Natural killer cell (primary cell): ENCODE measurements around the gene CST3. TPM values are rescaled to one million over a fixed set of nuclear protein-coding genes. Genes with fewer than 3 reads are reported as not detected.

Source experiments
- ATAC-seq, 3 donors: fragments of 150-1000 bp in 2 of 3; fragments of 200-7000 bp in 1 of 3; cut with Tn5 transposase; 1 replicate in 1 of 3; 2 replicates in 2 of 3; pipeline ENCODE4 v1.10.0; 2021; ENCODE audit warnings: mild to moderate bottlenecking in 2 of 3, moderate library complexity in 2 of 3
- DNase-seq, 2 donors: peaks; one replicate each; pipeline versions ENCODE4 v3.0.0 to v3.0.0-alpha.2; 2013 to 2021; ENCODE audit warnings: mixed read lengths in 1 of 2
- H3K27ac ChIP-seq: one replicate; pipeline ENCODE4 v1.5.1; 2013; ENCODE audit warnings: mild to moderate bottlenecking, low read length
- H3K27me3 ChIP-seq: one replicate; pipeline ENCODE4 v1.6.1; 2013; ENCODE audit warnings: low read length; ENCODE audit not compliant: control insufficient read depth, insufficient read depth
- H3K36me3 ChIP-seq: one replicate; pipeline ENCODE4 v1.6.1; 2013; ENCODE audit warnings: low read length; ENCODE audit not compliant: control insufficient read depth, insufficient read depth
- H3K4me1 ChIP-seq: one replicate; pipeline ENCODE4 v1.6.1; 2013; ENCODE audit warnings: low read length; ENCODE audit not compliant: control insufficient read depth, insufficient read depth
- H3K4me3 ChIP-seq: one replicate; pipeline ENCODE4 v1.5.1; 2013; ENCODE audit warnings: low read length
- H3K9me3 ChIP-seq: one replicate; pipeline ENCODE4 v1.6.1; 2013; ENCODE audit warnings: low read length; ENCODE audit not compliant: control insufficient read depth, insufficient read depth
- H3K27ac Mint-ChIP-seq, 2 donors: one replicate each; pipeline ENCODE4 v1.8.0; 2022; ENCODE audit warnings: mild to moderate bottlenecking in 2 of 2, mixed read lengths in 2 of 2, moderate library complexity in 1 of 2
- H3K27me3 Mint-ChIP-seq, 2 donors: one replicate each; pipeline ENCODE4 v1.8.0; 2022; ENCODE audit warnings: low read depth in 2 of 2, mixed read lengths in 2 of 2
- H3K36me3 Mint-ChIP-seq: one replicate; pipeline ENCODE4 v1.8.0; 2022; ENCODE audit warnings: mixed read lengths
- H3K4me1 Mint-ChIP-seq, 2 donors: one replicate each; pipeline ENCODE4 v1.8.0; 2022; ENCODE audit warnings: mixed read lengths in 2 of 2
- H3K4me3 Mint-ChIP-seq: one replicate; pipeline ENCODE4 v1.8.0; 2022; ENCODE audit warnings: mild to moderate bottlenecking, moderate library complexity, mixed read lengths
- H3K9me3 Mint-ChIP-seq, 2 donors: one replicate each; pipeline ENCODE4 v1.8.0; 2022; ENCODE audit warnings: mixed read lengths in 2 of 2
- WGBS: methylation state at CpG from one replicate; pipeline ENCODE4 v1.1.7; 2013; ENCODE audit warnings: missing lambda C conversion rate; ENCODE audit not compliant: insufficient coverage; 5-methylcytosine and 5-hydroxymethylcytosine counted together
- intact Hi-C: fragments of 100-400 bp; cut with micrococcal nuclease; formaldehyde crosslinking; loops from one replicate; pipeline ENCODE4 v1.14.2; 2022
- total RNA-seq, 4 donors: library from RNA; stranded (reverse); fragments of 120-200 nt in 1 of 4; gene quantifications; one replicate each; pipeline versions ENCODE4 v1.2.3 to v1.2.4, GENCODE V29; 2013 to 2022
- TF ChIP-seq, protein P1 (sequence below): fragments of 200-600 bp; IDR thresholded peaks from one replicate; pipeline ENCODE4 v1.8.0; 2022; ENCODE audit warnings: antibody characterized with exemption

The CST3 gene
- total RNA-seq, 3 donors from 2014 or later (not counting 1 experiment from before 2014, with no cell fraction given): 30.0 to 118 (median 83.8) TPM

DNA sequence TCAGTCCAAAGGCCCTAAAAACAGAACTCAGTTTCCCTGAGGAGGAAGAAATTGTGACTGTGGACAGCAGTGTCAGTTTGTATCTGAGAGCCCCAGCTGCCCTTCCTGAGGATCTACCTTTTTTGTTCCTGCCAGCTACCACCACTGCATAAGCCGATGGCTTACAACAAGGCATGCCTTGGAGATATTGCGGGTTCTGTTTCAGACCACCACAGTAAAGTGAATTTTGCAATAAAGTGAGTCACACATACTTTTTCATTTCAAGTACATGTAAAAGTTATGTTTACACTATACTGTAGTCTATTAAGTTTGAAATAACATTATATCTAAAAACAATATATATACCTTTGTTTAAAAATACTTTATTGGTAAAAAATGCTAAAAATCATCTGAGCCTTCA, 9.6 kb upstream of the CST3 start:
- H3K9me3 Mint-ChIP-seq: no peaks in the 10 kb centered on the region
- no peaks in the 10 kb centered on the region for H3K27me3 ChIP-seq
- no peaks in the 10 kb centered on the region for H3K9me3 ChIP-seq
- H3K4me1 Mint-ChIP-seq: no peaks in the 10 kb centered on the region
- H3K36me3 Mint-ChIP-seq: no peaks in the 10 kb centered on the region
- ATAC-seq: no peak
- H3K27ac Mint-ChIP-seq: no peak overlapping the region
- no peaks in the 10 kb centered on the region for H3K36me3 ChIP-seq
- H3K27me3 Mint-ChIP-seq: peaks cover 0 to 5% of the 10 kb centered on the region in 2 donors
- intact Hi-C loops: no loop called here
- no peak for DNase-seq
- no peak overlapping the region for H3K27ac ChIP-seq
- 100% methylated on average over 1 of the region's 2 CpGs for whole genome bisulfite sequencing
- no peak overlapping the region for H3K4me3 ChIP-seq
- no peak overlapping the region for H3K4me3 Mint-ChIP-seq
- TF ChIP-seq, protein P1, sequence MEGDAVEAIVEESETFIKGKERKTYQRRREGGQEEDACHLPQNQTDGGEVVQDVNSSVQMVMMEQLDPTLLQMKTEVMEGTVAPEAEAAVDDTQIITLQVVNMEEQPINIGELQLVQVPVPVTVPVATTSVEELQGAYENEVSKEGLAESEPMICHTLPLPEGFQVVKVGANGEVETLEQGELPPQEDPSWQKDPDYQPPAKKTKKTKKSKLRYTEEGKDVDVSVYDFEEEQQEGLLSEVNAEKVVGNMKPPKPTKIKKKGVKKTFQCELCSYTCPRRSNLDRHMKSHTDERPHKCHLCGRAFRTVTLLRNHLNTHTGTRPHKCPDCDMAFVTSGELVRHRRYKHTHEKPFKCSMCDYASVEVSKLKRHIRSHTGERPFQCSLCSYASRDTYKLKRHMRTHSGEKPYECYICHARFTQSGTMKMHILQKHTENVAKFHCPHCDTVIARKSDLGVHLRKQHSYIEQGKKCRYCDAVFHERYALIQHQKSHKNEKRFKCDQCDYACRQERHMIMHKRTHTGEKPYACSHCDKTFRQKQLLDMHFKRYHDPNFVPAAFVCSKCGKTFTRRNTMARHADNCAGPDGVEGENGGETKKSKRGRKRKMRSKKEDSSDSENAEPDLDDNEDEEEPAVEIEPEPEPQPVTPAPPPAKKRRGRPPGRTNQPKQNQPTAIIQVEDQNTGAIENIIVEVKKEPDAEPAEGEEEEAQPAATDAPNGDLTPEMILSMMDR: no peak
- H3K4me1 ChIP-seq: no peaks in the 10 kb centered on the region

DNA sequence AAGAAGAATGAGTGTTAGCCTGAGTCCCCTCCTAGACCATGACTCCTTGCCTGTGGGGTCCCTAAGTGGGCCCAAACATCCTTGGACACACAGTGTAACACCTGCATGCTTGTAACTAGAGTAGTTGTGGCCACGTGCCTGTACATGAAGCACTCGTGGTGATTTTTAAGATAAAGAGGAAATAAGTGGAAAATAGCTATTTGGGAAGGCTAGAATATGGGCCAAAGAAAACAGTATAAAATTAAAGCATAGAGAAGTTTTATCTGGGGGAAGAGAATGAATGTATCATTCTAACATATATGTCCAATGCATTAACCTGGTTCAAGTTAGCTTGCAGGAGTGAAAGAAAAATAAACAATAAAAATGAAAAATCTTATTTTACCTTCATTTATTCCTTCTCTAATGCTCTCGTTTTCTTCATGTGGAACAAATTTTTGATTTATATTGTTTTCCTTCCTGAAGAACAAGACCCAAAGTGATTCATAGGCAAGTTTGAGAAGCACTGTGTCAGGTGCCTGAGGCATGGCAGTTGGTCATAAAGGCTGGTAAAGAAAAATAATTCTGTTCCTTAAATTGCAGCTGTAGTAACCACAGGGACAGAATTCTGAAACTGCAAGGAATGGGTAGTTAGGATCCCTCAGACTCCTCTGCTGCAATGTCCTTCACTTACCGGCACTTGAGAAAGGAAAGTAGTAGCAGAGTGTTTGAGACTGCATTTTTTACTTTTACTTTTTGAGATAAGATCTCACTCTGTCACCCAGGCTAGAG, 8.5 kb upstream of the CST3 start:
- H3K36me3 ChIP-seq: no peaks in the 10 kb centered on the region
- no peak overlapping the region for H3K27ac ChIP-seq
- intact Hi-C loops: no loop called here
- no peaks in the 10 kb centered on the region for H3K27me3 ChIP-seq
- H3K4me1 ChIP-seq: peaks cover 4% of the 10 kb centered on the region
- Mint-ChIP-seq H3K36me3 (no peaks in the 10 kb centered on the region), H3K4me1 (no peaks in the 10 kb centered on the region), H3K9me3 (no peaks in the 10 kb centered on the region), H3K4me3 (no peak overlapping the region), H3K27me3 (peaks cover 0 to 5% of the 10 kb centered on the region in 2 donors), H3K27ac (no peak overlapping the region)
- DNase-seq (no peak), ATAC-seq (no peak)
- H3K9me3 ChIP-seq: no peaks in the 10 kb centered on the region
- TF ChIP-seq, protein P1: no peak
- H3K4me3 ChIP-seq: no peak overlapping the region
- WGBS: 33% methylated on average over 4 of the region's 4 CpGs

DNA sequence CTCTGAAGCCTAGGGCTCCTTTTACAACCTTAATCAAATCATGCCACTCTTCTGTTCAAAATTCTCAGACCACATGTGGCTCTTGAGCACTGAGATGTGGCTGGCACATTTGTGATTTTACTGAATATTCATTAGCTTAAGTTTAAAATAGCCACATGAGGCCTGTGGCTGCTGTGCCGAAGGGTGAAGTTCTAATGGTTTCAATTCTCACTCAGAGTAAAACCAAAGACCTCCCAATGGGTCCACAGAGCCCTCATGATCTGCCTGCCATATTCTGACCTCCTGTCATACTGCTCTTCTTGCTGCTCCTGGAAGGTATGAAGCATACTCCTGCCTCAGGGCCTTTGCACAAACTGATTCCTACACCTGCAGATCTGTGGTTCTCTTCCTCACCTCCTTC, 7.8 kb upstream of the CST3 start:
- no peaks in the 10 kb centered on the region for H3K9me3 ChIP-seq
- Mint-ChIP-seq H3K9me3 (no peaks in the 10 kb centered on the region), H3K27me3 (peaks cover 0 to 5% of the 10 kb centered on the region in 2 donors), H3K4me3 (no peak overlapping the region), H3K4me1 (no peaks in the 10 kb centered on the region), H3K36me3 (no peaks in the 10 kb centered on the region), H3K27ac (no peak overlapping the region)
- intact Hi-C loops: no loop called here
- TF ChIP-seq, protein P1: no peak
- no peaks in the 10 kb centered on the region for H3K36me3 ChIP-seq
- peaks cover 7% of the 10 kb centered on the region for H3K4me1 ChIP-seq
- DNase-seq (no peak), ATAC-seq (no peak)
- 48% methylated on average over 1 of the region's 1 CpG for WGBS
- no peak overlapping the region for H3K4me3 ChIP-seq
- H3K27ac ChIP-seq: no peak overlapping the region
- H3K27me3 ChIP-seq: no peaks in the 10 kb centered on the region

DNA sequence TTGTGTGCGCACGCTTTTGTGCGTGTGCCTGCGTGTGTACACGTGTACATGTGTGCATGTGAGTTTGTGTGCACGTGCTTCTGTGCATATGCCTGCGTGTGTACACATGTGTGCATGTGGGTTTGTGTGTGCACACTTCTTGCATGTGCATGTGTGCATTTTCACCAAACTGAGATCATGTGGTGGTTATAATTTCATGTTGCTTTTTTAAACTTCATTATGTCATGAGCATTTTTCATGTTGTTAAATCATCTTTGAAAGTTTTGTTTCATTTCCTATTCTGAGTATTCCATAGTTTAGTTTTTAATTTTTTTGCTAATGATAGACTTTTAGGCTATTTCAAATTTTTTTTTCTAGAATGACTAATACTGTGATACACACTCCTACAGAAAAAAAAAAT, 6.4 kb upstream of the CST3 start:
- H3K27me3 ChIP-seq: no peaks in the 10 kb centered on the region
- H3K4me3 Mint-ChIP-seq: no peak overlapping the region
- no peak overlapping the region for H3K4me3 ChIP-seq
- no peaks in the 10 kb centered on the region for H3K36me3 ChIP-seq
- H3K27ac ChIP-seq: no peak overlapping the region
- ATAC-seq (no peak), DNase-seq (no peak)
- H3K27ac Mint-ChIP-seq: no peak overlapping the region
- peaks cover 0 to 5% of the 10 kb centered on the region in 2 donors for H3K27me3 Mint-ChIP-seq
- no peaks in the 10 kb centered on the region for H3K9me3 ChIP-seq
- no peaks in the 10 kb centered on the region for H3K9me3 Mint-ChIP-seq
- intact Hi-C loops: no loop called here
- peaks cover 0 to 6% of the 10 kb centered on the region in 2 donors for H3K4me1 Mint-ChIP-seq
- H3K4me1 ChIP-seq: peaks cover 8% of the 10 kb centered on the region
- TF ChIP-seq, protein P1: no peak
- WGBS: 95% methylated on average over 7 of the region's 7 CpGs
- no peaks in the 10 kb centered on the region for H3K36me3 Mint-ChIP-seq
